ENCODE results near the gene PRR33. TPM values are rescaled to one million over a fixed set of nuclear protein-coding genes. Genes with fewer than 3 reads are reported as not detected.

The PRR33 gene
- total and polyA plus RNA-seq, 11 donors, result 0.08 to 5.1 (median 2.4) TPM

- Histone ChIP-seq H3K9me3 (no peaks in the 10 kb centered on the region), H3K27ac (peak overlapping the region in 4 of 12 donors; percentile 37 to 94 (median 47)), H3K4me3 (peak overlapping the region in 1 of 12 donors; percentile 63), H3K36me3 (no peaks in the 10 kb centered on the region), H3K27me3 (no peaks in the 10 kb centered on the region), H3K4me1 (peaks cover 0 to 79% (median 0%) of the 10 kb centered on the region in 12 donors)
- 87 to 93% (median 91%) methylated on average over 24 to 25 of the region's 25 CpGs for WGBS, 4 donors
- TF ChIP-seq POLR2A (IDR thresholded peaks at IDR 0.05) (no peak), CTCF (IDR thresholded peaks at IDR 0.05) (no peak)
- DNase-seq, result no peak
- no peak for ATAC-seq
- intact Hi-C loops (cut with DNase I), result no loop called here
Observed at GRCh38 chr11:1852271-1852876, 39.3 kb downstream of the PRR33 start.

- Histone ChIP-seq H3K4me1 (peaks cover 0 to 73% (median 0%) of the 10 kb centered on the region in 12 donors), H3K36me3 (no peaks in the 10 kb centered on the region), H3K4me3 (peak overlapping the region in 1 of 12 donors; percentile 15), H3K27me3 (no peaks in the 10 kb centered on the region), H3K27ac (peak overlapping the region in 2 of 12 donors; percentile 57 to 94), H3K9me3 (no peaks in the 10 kb centered on the region)
- intact Hi-C loops (cut with DNase I), result no loop called here
- TF ChIP-seq CTCF (IDR thresholded peaks at IDR 0.05), result no peak
- no peak for TF ChIP-seq POLR2A (IDR thresholded peaks at IDR 0.05)
- ATAC-seq (no peak), DNase-seq (no peak)
- WGBS, 4 donors, result 92 to 97% (median 95%) methylated on average over 12 to 21 of the region's 21 CpGs
Observed at GRCh38 chr11:1851468-1852180, 40.1 kb downstream of the PRR33 start.

GRCh38 chr11:1848640-1849430 is 42.9 kb downstream of the PRR33 start:
- no peak for ATAC-seq

More at GRCh38 chr11:1848640-1849430, 42.9 kb downstream of the PRR33 start:
- Histone ChIP-seq H3K4me1 (peaks cover 0 to 74% (median 9%) of the 10 kb centered on the region in 12 donors), H3K4me3 (no peak overlapping the region), H3K36me3 (no peaks in the 10 kb centered on the region), H3K27ac (no peak overlapping the region), H3K27me3 (no peaks in the 10 kb centered on the region), H3K9me3 (no peaks in the 10 kb centered on the region)
- WGBS, 4 donors, result 87 to 96% (median 94%) methylated on average over 14 to 19 of the region's 19 CpGs
- no peak for DNase-seq
- intact Hi-C loops (cut with DNase I), result loop anchor here in 1 of 10 donors (10.0 kb wide), 1 partner anchor 76 kb away; no protein-coding TSS in a partner anchor
- TF ChIP-seq POLR2A (IDR thresholded peaks at IDR 0.05) (no peak), CTCF (IDR thresholded peaks at IDR 0.05) (no peak)

All from heart left ventricle (tissue), 16 donors.